ENCODE data around the gene TMEM164. TPM values are rescaled to one million over a fixed set of nuclear protein-coding genes. Genes with fewer than 3 reads are reported as not detected.

TMEM164 gene
- total and polyA plus RNA-seq, 11 donors = 14.4 to 117 (median 50.3) TPM

- Histone ChIP-seq H3K27me3 (no peaks in the 10 kb centered on the region), H3K9me3 (no peaks in the 10 kb centered on the region), H3K4me3 (no peak overlapping the region), H3K4me1 (peaks cover 0 to 34% (median 11%) of the 10 kb centered on the region in 12 donors), H3K36me3 (peaks cover 0 to 10% (median 0%) of the 10 kb centered on the region in 9 donors), H3K27ac (no peak overlapping the region)
- TF ChIP-seq POLR2A (IDR thresholded peaks at IDR 0.05) = no peak
- TF ChIP-seq, protein P1, sequence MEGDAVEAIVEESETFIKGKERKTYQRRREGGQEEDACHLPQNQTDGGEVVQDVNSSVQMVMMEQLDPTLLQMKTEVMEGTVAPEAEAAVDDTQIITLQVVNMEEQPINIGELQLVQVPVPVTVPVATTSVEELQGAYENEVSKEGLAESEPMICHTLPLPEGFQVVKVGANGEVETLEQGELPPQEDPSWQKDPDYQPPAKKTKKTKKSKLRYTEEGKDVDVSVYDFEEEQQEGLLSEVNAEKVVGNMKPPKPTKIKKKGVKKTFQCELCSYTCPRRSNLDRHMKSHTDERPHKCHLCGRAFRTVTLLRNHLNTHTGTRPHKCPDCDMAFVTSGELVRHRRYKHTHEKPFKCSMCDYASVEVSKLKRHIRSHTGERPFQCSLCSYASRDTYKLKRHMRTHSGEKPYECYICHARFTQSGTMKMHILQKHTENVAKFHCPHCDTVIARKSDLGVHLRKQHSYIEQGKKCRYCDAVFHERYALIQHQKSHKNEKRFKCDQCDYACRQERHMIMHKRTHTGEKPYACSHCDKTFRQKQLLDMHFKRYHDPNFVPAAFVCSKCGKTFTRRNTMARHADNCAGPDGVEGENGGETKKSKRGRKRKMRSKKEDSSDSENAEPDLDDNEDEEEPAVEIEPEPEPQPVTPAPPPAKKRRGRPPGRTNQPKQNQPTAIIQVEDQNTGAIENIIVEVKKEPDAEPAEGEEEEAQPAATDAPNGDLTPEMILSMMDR (IDR thresholded peaks at IDR 0.05) = no peak
- intact Hi-C loops (cut with DNase I) = loop anchor here (5.0 to 10.0 kb wide), 7 partner anchors 98 to 238 kb away; partner anchors contain the start of gene TMEM164 (in 1 of the 10)
- DNase-seq (no peak), ATAC-seq (no peak)
These were observed 142.4 kb downstream of the TMEM164 start for GRCh38 chrX:110145311-110145710.

- TF ChIP-seq, protein P1 (IDR thresholded peaks at IDR 0.05) = peak; percentile 26 to 64 (median 46)
- no peak for TF ChIP-seq POLR2A (IDR thresholded peaks at IDR 0.05)
- intact Hi-C loops (cut with DNase I) = loop anchor here (5.0 to 10.0 kb wide), 7 partner anchors 99 to 239 kb away; partner anchors contain the start of gene TMEM164 (in 1 of the 10)
- Histone ChIP-seq H3K4me1 (peaks cover 0 to 34% (median 11%) of the 10 kb centered on the region in 12 donors), H3K27ac (peak overlapping the region in 1 of 12 donors; percentile 13), H3K27me3 (no peaks in the 10 kb centered on the region), H3K4me3 (no peak overlapping the region), H3K36me3 (peaks cover 0 to 12% (median 0%) of the 10 kb centered on the region in 9 donors), H3K9me3 (no peaks in the 10 kb centered on the region)
- WGBS, 4 donors = 19 to 27% (median 24%) methylated on average over 4 of the region's 4 CpGs
- peak in 2 of 4 donors; percentile 13 to 40 for ATAC-seq
- DNase-seq = no peak
These were observed 142.9 kb downstream of the TMEM164 start for GRCh38 chrX:110145854-110146253.

GRCh38 chrX:110146521-110146920 lies 143.6 kb downstream of the TMEM164 start:
- ATAC-seq = peak; percentile 48 to 68 (median 55)
- H3K4me1 ChIP-seq = peaks cover 0 to 34% (median 11%) of the 10 kb centered on the region in 12 donors
- no peaks in the 10 kb centered on the region for H3K9me3 ChIP-seq
- no peak overlapping the region for H3K4me3 ChIP-seq
- TF ChIP-seq, protein P1 (IDR thresholded peaks at IDR 0.05) = peak; percentile 42 to 69 (median 58)
- no peak for TF ChIP-seq POLR2A (IDR thresholded peaks at IDR 0.05)
- H3K27ac ChIP-seq = peak overlapping the region in 1 of 12 donors; percentile 13
- no peaks in the 10 kb centered on the region for H3K27me3 ChIP-seq
- 11 to 25% (median 16%) methylated on average over 2 of the region's 2 CpGs for WGBS, 4 donors
- peak in 2 of 5 donors; percentile 10 to 30 for DNase-seq
- H3K36me3 ChIP-seq = peaks cover 0 to 12% (median 0%) of the 10 kb centered on the region in 9 donors
- intact Hi-C loops (cut with DNase I) = loop anchor here (5.0 to 10.0 kb wide), 7 partner anchors 99 to 239 kb away; partner anchors contain the start of gene TMEM164 (in 1 of the 10)

GRCh38 chrX:110153244-110153643 lies 150.3 kb downstream of the TMEM164 start:
- no peak for ATAC-seq
- peaks cover 0 to 4% (median 0%) of the 10 kb centered on the region in 12 donors for H3K4me1 ChIP-seq
- DNase-seq = no peak
- intact Hi-C loops (cut with DNase I) = loop anchor here in 1 of 10 donors (5.0 kb wide), 1 partner anchor 151 kb away; the partner anchor contains the start of gene TMEM164
- H3K4me3 ChIP-seq = no peak overlapping the region
- no peak overlapping the region for H3K27ac ChIP-seq
- no peaks in the 10 kb centered on the region for H3K27me3 ChIP-seq
- H3K9me3 ChIP-seq = no peaks in the 10 kb centered on the region
- H3K36me3 ChIP-seq = peaks cover 0 to 14% (median 0%) of the 10 kb centered on the region in 9 donors
- WGBS, 4 donors = 59 to 84% (median 74%) methylated on average over 2 of the region's 2 CpGs
- TF ChIP-seq, protein P1 (IDR thresholded peaks at IDR 0.05) = no peak
- TF ChIP-seq POLR2A (IDR thresholded peaks at IDR 0.05) = no peak

All from heart left ventricle (tissue), 16 donors.